HG03520 (cell line): ENCODE measurements around the gene KLHDC10.
"Not testable (repeated sequence)": the region's sequence is repeated elsewhere in the genome, so short reads cannot be mapped to it uniquely, and the experiment has no call there.

Source experiments
- ATAC-seq: cut with Tn5 transposase; IDR thresholded peaks from one replicate; pipeline ENCODE4 v1.9.1; 2021; ENCODE audit warnings: mild to moderate bottlenecking, moderate library complexity; ENCODE audit not compliant: unreplicated experiment

Gene KLHDC10

DNA sequence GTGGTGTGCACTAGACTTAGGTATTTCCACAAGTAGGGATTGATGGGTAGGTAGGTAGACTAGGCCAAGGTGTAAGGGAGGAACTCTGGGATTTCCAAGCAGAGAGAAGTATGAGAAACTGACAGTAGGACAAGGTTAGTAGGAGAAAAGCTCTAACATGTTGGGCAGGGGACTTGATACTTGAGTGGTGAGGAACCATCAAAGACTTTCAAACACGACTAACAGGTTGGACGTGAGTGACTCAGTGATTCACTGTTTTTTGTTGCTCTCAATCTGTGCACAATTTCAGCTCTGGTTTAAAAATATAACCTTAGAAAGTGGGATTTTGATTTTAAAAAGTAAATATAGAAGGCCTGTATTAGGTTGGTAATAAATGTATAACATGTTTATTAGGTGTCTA is 44.4 kb downstream of the KLHDC10 start:
- ATAC-seq: no peak

DNA sequence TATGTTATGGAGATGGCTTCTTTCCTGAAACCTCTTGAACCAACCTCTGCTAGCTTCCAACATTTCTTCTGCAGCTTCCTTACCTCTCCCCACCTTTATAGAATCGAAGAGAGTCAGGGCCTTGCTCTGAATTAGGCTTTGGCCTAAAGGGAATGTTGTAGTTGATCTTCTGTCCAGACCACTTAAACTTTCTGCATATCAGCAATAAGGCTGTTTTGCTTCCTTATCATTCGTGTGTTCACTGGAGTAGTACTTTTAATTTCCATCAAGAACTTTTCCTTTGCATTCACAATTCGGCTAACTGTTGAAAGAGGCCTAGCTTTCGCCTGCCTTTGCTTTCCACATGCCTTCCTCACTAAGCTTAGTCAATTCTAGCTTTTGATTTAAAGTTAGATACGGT is 48.0 kb downstream of the KLHDC10 start:
- no peak for ATAC-seq

DNA sequence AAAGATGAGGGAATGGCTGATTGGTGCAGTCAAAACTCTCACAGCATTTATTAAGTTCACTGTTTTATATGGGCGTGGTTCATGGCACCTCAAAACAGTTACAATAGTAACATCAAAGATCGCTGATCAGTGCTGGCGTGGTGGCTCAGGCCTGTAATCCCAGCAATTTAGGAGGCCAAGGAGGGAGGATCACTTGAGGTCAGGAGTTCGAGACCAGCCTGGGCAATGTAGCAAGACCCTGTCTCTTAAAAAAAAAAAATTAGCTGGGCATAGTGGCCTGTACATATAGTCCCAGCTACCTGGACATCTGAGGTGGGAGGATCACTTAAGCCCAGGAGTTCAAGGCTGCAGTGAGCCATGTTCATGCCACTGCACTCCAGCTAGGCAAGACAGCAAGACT is 48.5 kb downstream of the KLHDC10 start:
- ATAC-seq: no peak

DNA sequence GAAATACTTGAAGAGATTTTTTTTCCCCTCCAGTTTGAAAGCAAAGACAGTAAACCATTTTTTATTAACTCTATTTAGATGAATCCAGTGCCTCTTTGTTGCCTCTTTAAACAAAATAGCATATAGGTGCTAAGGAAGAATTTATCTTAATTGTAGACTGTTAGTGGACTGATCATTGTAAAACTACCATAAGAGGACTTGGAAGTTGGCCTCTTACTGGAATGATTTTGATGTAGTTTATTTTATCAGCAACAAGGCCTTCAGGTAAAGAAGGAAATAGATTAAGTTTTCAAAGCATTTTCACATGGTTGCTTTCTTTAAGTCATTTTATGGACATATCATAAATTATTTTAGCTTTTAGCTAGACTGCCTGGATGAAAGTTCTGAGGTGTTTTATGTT is 53.2 kb downstream of the KLHDC10 start:
- ATAC-seq: no peak

DNA sequence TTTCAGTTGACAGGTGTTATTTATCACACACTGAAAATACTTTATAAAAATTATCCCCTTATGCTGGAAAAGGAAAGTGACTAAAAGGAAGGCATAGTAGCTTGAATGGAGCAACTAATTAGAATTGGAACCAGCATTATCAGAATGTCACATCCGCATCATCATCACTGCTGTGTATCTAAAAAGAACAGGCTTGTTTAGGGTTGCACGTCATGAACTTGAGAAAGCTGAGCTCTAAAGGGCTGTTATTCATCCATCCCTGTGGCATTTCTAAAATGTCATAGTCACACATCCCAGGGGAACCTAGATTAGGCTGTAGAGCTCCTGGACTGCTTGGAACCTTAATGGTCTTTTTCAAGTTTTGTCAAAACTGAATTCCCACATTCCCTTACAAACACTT is 54.4 kb downstream of the KLHDC10 start:
- no peak for ATAC-seq

DNA sequence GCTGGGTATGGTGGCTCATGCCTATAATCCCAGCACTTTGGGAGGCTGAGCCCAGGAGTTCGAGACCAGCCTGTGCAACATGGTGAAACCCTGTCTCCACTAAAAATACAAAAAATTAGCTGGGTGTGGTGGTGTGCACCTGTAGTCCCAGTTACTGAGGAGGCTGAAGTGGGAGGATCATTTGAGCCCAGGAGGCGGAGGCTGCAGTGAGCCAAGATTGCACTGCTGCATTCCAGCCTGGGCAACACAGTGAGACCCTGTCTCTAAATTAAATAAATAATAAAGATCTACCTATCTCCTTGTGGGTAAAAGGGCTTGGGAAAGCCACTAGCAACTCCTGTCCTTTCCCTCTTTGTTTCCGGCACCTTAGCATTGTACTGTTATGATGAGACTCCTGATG is 56.5 kb downstream of the KLHDC10 start:
- ATAC-seq: not testable (repeated sequence)

DNA sequence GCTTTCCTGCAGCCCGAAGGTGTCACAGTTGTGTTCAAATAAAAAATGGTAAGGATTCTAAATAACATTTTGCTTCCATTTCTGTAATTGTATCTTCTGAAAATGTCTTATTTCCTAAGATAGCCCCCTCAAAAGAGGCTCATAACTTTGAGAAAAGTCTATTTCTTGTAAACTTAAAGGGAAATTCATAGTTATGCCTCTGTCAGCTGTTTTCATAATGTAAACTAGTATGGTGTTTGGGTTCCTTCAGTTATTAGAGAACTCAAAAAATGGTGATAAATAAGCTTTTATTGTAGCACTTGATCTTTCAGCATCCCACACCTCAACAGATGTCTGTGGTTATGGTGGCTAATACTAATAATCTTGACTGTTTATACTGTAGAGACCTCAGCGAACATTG is 57.1 kb downstream of the KLHDC10 start:
- no peak for ATAC-seq

DNA sequence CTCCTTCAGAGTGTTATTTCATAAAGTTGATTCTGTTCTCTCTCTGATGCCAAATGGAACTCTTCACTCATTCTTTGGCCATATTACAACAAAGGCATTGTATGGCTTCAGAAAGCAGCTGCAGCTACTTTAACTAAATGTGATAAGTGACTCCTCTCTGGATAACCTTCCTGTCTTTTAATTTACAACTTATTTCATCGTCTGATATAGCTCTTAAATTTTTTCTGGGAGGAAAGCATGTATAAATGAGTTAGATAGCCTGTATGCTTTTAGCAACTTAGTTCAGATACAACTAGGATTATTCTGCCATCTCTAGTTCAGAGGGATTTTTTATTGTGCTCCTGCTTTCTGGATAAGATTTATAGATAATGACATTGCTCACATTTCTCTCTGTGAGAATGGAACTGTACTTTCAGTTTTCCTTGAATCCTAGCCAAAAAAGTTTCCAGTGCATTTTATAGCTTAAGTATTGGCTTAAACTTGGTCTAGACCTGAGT is 57.5 kb downstream of the KLHDC10 start:
- ATAC-seq: no peak

DNA sequence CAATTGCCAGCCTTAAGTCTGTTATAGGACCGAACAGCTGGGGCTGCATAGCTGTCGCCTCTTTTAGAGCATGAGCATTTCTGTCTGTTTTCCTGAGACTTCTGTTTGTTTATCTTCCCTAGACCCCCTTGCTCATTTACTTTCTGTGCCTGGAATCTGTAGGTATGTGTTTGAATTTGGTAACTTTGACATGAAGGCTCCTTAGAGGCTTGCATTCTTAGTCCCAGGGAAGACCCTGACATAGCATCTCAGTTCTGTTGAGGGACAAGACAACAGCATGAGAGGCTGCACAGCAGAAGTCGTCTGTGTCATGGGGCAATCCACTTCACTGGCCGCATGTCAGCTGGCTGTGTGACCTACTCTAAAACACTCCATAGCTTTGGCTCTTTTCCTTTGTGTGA is 58.7 kb downstream of the KLHDC10 start:
- no peak for ATAC-seq

DNA sequence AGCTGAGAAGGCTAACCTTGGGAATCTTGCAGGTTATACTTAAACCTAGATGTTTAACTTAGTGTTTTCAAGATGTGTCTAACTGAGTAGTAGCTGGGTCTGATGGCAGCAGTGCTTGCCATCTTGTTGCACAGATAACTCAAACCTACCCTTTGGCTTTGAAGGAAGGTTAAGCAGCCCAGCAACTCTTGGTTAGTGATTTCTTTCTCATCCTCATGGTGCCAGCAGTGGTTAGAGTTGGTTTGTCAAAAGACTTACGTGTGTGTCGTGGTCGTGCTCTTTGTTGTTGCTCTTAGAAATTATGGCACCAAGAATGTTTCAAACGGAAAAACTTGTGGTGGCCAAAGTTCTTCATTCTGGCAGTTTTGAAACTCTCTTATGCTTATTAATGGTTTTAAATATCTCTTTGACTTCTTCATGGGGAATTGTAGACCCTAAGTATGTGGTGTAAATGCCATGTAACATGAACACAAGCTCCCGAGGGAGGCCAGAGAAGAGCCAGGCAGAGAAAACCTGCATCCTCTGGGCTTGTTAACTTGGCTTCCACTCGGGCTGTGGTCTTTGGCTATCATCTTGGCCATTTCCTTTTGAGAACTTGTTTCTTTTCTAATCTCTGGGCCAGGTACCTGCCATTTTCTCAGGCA is 61.0 kb downstream of the KLHDC10 start:
- no peak for ATAC-seq

DNA sequence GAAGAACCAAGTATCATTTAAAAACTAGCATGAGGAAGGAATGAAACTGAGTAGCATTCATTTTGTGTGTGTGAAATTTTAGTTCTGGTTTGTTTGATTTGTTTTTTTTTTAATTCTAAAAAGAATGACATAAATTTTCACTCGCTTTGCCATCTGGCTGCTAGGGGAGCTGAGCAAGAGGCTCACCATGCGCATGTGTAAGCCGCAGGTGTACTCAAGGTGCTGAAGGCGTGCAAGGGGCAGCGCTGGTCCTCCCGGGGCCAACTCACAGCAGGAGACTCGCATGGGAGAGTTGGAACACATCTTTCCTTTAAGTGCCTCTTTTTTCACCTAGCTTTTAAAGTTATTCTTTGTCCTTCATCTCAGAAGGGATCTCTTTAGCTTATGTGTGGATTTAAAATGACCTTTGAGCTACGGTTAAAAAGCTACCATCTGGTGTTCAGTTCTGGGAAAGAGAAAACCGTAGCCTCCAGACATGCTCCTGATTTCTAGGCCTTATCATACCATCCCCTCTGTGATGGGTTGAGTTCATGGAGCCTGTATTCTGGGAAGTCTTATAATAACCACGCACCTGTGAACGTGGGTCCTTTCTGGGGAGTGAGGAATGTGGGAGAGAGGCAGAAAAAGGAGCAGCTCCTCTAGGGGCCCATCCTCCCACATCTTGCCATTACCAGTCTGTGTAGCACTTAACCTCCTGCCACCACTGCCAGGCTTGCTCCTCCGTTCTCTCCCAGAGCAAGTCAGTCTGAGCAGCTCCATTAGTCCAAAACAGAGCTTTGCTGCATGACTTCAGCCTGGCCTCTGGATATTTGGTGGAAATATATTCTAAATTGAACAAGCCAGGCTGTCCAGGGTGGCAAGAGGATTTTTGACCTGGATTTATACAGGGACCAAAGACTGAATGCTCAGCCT is 61.9 kb downstream of the KLHDC10 start:
- no peak for ATAC-seq

DNA sequence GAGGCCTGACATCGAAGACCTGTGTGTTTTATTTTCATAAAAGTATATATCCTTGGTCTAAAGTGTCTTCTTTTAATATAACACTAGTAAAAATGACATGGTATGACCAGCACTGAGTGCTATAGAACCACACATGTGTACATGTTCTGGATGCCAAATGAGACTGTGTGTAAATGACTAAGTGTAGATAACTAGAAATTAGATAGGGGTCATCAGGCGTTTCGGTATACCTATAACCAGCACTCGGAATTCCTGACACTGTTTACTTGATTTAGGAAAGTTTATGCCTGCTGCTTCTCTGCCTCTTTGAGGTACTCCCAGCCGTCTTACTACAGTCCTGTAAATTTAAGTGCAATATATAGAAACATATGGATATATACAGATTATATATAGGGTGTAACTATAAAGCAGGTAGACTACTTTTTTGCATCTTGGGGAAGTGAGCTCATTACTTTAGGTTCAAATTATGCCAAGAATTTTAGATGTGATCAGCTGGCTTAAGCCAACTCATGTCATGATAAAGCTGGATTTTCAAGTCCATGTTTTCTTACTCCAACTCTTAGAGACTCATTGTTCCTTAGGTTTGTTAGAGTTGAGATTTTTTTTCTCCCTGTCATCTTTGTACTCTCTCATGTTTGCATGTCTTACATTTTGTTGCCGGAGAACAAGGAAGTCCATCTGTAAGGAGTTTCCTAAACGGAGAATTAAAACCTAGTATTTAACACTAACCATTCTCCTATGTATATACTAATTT is 62.9 kb downstream of the KLHDC10 start:
- ATAC-seq: no peak

DNA sequence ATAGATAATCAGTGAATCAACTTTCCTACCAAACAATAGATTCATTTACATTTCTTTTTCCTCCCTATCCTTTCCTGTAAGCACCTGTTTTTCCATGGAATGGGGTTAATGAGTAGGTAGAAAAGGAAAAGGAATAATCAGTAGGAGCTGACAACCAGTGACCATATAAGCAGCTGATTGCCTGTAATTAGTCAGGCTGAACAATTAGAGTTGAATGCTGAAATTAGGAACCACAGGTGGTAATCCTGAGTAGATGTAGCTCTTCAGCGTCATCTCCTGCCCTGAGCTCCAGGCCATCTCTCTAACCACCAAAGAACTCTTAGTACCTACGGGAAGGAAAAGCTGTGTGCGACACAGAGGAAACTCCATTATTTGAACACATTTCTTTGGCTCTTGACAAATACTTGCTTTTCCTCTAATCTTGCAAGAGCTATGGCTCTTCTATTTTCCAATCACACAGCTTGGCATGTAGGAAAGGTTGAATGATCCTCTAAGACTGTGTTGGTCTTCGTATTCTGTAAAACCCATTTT is 63.8 kb downstream of the KLHDC10 start:
- ATAC-seq: no peak

DNA sequence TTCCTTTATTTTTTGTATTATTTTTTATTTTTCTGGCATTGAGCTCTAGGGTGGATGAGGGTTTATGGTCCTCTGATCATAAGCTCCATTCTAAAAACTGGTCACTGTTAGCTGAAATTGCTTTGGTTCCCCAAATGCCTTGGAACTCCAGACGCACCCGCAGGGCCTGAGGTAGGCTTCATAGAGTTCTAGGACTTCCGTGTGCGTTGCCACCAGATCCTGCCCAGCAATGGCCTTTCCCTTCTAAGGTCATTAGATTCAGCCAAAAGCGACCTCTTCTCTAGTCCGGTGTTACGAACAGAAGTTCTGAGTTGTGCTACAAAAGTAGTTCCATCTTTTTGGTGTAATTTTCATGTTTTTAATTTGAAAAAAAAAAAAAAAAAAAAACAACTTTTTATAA is 64.4 kb downstream of the KLHDC10 start:
- no peak for ATAC-seq

DNA sequence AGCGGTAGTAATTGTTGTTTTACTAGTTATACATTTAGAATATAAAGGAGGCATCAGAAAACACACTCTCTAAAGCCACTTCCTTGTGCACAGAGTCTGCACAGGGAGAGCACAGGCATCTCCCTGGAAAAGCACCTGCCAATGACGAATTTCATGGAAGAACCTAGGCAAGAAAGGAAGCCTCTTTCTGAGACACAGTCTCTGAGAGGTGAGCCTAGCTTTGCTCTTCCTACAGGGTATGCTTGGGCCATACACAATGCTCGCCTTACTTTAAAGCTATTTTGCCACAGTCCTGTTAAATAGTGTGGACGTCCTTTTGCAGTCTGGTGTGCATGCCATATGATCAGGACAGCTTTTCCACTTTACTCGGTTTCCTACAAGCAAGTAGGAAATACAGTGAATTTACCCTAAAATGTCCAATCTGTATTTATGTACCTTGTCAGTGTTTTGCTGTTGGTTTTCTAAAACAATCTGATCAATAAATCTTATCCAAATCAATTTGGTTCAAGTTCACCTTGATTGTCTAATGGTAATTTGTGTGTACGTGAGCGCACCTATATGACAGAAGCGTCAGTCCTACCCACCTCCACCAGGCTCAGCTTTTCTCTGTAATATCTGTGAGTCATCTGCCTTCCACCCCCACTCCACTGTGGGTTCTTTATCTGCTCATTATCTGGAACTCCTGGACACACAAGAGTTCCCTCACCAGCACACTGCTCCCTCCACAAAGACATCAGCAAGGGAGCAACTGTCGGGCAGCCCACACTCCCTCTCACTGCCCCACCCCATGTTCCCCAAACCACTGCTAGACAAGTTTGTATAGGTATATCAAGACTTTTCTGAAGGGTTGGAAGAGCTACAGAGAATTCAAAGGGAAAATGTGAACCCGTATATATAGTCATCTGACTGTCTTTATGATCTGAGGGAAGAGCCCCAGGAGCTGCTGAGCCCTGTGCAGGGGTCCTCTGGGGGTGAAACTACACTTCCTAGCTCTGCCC is 65.2 kb downstream of the KLHDC10 start:
- ATAC-seq: no peak

DNA sequence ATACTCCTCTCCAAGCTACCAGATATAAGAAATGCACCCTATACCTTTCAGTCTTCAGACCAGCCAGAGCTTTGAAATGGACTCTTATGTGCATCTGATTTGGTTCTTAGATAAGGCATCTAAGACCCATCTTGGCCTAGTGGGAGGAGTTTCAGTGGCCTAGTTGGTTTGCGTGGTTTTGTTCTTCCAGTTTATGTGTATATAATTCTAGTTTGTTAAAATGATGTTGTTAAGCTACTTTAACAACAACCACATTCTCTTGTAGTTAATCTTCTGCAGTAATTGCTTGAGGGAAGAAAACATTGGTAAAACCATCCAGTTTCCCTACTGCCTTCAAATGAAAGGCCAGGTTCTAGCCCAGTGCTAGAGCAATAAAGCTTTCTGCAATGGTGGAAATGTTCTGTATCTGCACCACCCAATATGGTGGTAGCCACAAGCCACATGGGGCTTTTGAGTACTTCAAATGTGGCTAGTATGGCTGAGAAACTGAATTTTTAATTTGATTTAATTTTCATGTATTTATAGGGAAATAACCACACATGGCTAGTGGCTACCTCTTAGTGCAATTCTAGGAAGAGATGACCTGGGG is 66.3 kb downstream of the KLHDC10 start:
- no peak for ATAC-seq

DNA sequence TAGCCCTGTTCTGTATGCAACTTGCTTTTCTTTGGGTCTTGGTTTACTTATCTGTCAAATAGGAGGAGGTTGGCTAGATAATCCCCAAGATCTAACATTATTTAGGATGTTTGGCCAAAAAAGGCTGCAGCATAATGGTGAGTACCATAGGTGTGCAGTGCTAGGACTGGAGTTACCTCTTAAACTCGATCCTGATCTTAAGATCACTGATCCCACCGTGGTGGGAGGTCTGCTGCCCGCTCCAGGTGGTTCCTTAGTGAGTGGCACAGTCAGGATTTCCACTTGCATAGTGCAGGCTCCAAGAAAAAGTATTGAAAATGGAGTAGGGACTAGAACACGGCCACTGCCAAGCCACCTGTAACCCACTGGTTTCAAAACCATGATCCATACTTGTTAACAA is 66.9 kb downstream of the KLHDC10 start:
- no peak for ATAC-seq

DNA sequence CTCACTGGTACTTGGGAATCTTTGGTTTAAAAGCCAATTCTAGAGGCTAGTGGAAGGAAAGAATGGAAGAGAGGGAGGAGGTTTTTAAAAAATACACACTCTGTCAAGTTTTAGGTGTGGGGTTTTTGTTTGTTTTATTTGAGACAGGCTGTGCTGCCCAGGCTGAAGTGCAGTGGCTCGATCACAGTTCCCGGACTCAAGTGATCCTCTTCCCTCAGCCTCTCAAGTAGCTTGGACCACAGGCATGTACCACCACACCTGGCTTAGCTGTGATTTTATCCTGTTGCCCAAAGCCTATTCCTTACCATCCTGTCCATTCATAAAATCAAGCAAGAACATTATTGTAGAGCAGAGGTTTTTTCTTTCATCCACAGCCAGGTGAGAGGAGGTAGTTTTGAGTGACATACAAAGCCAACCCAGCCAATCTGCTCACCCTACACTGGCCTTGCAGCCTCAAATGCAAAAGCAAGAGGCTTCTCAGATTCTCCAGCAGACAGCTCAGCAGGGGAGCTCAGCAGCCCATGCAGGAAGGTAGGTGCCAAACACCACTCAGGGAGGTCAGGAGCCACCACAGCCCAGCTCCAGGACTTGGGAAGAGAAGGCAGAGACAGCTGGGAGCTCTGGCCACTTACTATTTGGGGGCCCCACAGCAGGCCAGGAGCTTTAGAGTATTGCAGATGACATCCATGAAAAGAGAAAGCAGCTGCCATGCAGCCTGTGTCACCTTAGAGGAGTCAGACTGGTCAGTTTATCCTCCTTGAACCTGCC is 69.0 kb downstream of the KLHDC10 start:
- no peak for ATAC-seq
